ENCODE results near the gene CLSTN1.
"Not testable (repeated sequence)": the region's sequence is repeated elsewhere in the genome, so short reads cannot be mapped to it uniquely, and the experiment has no call there.

Gene CLSTN1

DNA sequence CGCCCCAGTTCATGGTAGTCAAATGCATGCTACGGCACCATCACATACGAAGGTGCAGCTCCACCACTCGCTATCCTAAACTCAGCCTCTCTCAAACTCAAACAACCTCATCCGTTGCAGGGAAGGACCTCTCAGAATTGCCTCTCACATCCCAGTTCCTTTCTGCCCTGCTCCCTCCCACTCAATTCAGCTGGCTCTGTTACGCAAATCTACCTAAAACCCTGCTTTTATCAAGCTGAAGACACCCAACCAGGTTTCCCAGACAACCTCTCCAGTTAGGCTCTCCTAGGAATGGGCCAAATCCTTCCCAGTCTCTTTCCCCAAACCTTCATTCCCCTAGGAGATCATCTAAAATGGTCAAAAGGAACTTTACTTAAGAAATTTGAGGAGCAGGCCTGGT is 62.9 kb downstream of the CLSTN1 start:
- DNase-seq: no peak

DNA sequence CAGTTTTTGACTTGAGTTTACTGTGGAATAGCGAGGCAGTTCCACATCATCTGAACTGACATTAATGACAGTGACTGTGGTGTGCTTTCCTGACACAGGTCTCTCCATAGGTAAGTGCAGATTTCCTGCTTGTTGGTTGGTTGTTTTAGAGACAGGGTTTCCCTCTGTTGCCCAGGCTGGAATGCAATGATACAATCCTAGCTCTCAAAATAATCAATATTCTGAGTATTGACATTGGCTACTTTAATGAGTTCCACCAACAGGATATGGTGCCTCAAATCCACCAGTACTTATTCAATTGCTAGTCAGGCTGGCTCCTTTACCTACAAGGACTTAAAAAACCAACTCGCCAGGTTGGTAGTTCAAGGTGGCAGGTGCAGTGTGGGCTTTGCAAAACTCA is 63.8 kb downstream of the CLSTN1 start:
- no peak for DNase-seq

DNA sequence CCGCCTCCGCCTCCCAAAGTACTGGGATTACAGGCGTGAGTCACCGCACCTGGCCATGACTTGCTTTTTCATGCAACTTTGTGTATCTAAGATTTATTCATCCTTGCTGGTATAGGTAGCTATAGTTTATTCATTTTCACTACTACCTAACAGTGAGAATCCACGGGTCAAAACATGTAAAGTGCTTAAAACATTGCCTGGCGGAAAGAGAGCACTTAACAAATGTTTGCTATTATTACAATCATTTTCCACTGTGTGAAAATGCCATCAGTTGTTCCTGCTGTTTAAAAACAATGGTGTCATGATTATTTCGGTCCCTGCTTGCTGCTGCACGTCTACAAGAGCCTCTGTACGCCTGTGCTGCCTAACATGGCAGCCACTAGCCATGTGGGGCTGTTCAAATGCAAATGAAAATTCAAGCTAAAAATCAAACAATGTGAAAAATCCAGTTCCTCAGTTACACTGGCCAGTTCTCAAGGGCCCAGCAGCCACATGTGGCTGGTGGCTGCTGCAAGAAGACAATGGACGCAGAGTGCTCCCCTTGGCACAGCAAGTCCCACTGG is 65.1 kb downstream of the CLSTN1 start:
- DNase-seq: no peak

DNA sequence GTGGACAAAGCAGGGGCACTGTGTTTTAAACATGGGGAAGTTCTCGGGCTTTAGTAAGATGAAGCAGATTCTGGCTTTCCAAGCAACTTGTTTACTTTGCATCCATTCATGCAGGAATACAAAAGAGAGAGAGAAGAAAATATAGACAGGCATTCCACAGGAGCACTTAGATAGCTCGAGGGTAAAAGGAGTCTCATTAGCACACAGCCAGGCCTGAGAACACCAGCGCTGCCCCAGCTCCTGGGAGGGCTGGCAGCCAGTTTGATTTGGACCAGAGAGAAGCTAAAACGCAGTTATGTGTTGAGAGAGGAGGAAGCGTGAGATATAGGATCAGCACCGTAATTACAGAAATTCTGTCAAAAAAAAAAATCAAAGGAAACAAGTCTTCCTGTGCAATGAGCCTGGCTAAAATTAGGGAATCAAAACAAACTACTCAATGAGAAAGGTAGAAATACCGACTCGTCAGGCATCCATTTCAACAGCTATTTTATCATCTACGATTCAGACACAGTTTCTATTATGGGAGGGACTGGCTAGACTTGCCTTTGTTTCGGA is 68.2 kb downstream of the CLSTN1 start:
- DNase-seq: no peak

DNA sequence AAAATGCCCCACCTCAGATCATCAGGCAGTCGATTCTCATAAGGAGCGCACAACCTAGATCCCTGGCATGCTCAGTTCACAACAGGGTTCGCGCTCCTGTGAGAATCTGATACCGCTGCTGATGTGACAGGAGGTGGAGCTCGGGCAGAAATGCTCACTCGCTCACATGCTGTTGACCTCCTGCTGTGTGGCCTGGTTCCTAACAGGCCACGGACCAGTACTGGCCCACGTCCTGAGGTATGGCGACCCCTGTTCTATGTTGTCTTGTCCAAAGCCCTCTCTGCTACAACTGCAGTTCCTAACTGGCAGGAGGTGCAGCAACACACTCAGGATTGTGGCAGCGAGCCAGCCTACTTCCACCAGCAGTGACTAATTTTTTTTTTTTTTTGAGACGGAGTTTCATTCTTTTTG is 70.6 kb downstream of the CLSTN1 start:
- DNase-seq: no peak

DNA sequence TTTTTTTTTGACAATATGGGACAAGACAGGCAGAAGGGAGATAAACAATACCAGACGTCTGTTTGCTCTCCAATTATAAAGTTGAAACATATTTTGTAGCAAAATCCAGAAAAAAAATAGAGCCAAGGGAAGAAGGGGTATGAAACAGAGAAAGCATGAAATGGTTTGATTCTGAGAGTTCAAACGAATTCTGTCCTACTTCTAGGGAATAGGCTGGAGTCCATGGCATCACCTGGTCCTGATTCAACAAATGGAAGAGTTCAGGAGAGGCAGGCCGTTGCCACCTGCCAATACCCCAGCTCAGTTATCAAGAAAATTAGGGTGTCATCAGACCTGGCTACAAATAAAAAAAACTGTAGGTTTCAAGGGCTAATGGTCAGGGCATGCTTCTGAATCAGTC is 71.8 kb downstream of the CLSTN1 start:
- DNase-seq: no peak

DNA sequence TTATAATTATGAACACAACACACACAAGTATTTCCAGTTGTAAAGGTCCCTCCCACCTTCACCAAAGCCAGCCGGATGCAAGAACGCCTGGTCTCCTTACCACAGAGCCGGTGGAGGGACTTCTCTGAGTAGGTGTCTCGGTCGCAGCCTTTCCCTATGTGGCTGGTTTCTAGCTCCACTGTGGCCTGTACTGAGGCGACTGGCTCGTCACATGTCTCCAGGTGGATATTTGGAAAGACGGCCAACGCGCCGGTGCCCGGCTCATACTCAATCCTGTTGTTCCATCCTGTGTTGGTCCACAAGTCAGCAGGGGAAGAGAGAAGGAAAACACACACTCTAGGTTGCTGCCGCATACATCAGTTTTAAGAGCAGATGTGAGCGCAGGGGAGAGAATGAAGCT is 74.4 kb downstream of the CLSTN1 start:
- DNase-seq: no peak

DNA sequence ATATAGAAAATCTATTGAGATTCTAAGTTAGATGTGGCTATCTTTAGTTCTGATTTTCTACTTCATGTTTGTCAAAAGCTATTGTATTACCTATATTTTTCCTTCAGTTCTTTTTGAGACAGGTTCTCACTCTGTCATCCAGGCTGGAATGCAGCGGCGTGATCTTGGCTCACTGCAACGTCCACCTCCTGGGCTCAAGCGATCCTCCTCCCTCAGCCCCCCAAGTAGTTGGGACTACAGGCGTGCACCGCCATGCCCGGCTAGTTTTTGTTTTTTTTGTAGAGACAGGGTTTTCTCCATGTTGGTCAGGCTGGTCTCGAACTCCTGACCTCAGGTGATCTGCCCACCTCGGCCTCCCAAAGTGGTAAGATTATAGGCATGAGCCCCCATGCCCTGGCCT is 75.4 kb downstream of the CLSTN1 start:
- DNase-seq: not testable (repeated sequence)

DNA sequence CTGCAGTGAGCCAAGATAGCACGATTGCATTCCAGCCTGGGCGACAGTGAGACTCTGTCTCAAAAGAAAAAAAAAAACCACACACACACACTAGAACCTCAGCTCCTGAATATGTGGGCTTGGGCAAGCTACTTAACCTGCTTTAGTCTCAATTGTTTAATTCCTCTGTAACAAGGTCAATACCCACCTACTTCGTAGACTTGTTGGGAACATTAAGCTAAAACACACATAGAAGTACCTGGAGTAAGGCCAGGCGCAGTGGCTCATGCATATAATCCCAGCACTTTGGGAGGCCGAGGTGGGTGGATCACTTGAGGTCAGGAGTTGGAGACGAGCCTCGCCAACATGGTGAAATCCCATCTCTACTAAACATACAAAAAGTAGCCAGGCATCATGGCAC is 77.1 kb downstream of the CLSTN1 start:
- no peak for DNase-seq

DNA sequence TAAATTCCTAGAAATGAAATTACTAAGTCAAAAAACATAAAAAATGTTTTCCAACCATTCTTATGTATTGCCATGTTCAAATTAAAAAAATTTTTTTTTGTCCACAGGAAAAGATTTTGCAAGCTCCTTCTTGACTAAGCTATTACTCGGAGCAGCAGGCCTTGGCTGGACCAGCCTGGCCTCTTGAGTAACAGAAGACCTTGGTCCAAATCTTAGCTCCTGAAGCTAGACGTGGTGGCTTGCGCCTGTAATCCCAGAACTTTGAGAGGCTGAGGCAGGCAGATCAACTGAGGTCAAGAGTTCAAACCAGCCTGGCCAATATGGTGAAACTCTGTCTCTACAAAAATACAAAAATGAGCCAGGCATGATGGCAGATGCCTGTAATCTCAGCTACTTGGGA is 77.6 kb downstream of the CLSTN1 start:
- no peak for DNase-seq

DNA sequence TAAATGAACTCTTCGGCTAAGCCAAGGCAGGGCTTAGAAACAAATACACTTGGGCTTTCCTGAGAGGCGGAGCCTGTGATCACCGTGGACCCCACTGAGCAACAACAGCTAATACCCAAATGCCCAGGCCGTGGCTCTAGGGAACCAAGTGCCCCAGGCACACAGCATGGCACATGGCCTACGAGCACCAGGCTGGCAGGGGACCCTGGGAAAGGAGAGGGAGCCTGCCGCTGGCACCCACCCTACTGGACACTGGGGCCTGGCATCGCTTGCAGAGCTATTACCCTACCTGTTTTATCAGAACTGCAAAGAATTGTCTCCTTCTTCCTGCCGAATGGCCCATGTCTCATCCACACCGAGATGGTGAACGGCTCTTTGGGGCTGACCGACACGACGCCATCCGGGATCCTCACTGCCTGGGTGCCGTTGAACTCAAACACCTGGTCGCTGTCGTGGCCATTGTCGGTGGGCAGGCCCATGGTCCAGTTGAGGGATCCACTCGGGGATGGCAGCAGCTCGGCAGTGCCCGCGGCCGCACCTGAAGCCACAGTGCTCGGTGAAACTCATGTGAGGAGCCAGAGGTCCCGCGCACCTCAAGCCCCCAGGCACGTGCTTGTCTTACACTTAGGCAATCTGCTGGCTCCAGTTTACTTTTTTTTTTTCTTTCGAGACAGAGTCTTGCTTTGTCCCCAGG is 79.5 kb downstream of the CLSTN1 start:
- no peak for DNase-seq

DNA sequence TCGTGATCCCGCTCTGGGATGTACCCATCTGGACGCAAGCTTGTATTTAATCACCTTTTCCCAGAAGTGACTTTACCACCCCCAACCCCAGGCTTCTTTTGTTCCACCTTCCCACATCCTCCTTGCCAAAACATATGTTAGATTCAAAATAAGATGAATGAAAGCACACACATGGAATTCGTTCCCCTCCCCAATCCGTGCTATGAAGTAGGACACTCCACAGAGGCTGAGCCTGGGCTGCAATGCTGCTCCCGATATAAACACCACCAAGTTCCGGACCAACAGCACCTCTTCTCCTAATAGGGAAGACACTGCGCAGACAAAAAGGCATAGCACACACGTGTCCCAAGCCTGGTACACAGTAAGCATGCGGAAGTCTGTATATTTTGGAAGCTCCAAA is 86.1 kb downstream of the CLSTN1 start:
- no peak for DNase-seq

DNA sequence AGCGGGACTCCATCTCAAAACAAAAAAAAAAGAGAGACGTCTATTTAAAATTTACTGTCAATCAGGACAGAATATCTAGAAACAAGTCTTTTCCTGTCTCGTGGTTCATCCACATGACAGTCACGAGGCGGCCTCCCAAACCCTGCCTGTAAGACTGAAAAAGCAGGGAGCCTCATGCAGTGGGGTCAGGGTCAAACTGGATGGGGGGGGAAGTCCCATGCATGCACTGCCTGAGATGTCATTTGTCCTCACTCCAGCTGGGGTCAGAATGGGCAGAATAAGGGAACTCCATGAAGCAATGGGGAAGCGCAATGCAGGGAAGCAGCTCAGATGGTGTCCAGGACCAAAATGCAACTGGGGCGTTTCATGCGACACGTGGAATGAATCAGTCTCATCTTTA is 86.7 kb downstream of the CLSTN1 start:
- no peak for DNase-seq

DNA sequence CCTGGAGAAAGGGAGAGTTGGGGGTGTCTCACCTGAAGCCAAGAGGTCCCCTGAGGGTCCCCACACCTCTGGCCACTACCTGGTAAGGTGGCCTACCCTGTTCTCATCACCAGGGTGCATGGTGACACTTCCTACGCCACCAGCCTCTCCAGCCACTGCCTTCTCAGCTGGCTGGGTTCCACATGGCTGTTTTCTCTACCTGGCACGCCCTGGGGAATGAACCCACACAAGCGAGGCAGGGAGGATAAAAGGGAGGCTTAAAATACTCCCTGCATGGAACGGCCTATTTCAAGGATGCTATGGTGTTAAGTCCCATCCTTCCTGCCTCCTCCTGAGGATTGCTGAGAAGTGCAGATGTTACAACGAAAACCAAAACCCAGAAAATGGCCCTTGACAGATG is 87.5 kb downstream of the CLSTN1 start:
- no peak for DNase-seq

DNA sequence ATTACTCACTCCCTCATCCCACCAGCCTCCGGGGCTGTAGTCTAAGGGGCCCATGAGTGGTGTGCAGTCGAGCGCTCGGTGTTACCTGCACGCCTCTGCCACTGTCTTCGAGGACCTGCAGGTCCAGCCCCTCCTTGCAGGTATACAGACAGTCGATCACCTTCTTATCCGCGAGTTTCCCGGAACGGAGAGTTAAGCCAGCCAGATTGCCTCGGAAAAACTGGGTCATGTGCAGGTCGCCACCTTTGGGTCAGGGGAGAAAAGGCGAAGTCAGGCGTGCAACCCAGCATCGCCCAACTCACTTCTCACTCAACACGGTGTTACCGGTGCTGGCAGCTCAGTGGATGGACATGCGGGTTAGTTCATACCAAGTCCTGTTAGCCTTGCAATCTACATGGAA is 88.0 kb downstream of the CLSTN1 start:
- no peak for DNase-seq

DNA sequence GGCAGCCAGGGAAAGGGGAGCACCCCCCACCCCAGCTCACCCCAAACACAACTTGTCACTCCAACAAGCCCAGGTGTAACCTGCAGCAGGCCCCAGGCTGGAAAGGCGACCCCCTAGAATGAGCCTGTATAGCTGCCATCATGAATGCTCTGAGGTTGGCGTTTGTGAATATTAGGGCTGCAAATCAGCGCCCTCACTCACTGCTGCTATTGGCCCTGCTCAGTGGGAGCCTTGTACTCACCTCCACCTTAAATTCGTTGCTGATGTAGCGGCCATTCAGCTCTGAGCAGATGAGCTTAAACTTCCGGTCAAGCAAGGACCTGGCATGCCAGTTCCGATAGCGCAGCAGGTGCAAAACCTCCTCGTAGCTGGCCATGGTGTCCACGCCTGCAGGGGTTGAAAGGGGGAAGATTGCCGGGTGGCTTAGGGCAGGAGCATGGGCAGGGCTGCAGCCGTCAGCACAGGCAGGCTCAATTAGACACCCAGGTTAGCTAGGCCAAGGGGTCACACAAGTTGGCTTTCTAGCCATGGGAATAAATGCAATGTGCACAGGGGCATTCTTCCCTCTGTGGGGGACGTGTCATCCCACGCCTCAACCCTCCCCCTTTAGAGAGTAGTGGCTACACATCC is 90.5 kb downstream of the CLSTN1 start:
- DNase-seq: no peak

DNA sequence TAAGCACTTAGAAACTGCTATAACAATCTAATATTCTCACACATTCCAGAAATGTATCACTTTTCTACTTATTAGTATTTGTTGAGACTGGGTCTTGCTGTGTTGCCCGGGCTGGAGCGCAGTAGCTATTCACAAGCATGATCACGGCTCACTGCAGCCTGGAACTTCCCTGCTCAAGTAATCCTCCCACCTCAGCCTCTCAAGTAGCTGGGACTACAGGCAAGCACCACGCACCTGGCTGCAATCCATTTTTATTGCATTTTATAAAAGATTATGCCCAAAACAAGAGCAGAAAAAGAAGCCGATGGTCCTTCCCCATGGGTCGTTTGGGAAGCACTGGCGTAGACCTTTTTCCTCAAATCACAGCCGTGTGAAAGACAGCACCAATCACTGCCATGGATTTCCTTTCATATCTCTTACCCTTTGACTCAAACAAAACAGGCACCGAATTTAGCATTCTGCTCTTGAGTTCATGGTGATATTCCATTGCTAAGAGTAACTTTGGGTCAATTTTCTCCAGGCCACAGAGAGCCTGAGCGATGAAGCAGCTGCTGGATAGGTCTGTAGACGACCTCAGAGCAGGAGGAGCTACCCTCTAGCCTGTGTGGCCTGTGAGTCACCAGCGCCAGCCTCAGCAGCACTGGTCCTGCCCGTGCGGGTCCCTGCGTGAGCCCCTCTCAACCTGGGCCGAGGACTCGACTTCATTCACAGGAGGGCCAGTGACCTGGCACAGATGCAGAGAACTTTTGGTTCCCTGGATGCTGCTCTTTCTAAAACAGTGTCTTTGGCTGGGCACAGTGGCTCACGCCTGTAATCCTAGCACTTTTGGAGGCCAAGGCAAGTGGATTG is 91.4 kb downstream of the CLSTN1 start:
- DNase-seq: no peak

DNA sequence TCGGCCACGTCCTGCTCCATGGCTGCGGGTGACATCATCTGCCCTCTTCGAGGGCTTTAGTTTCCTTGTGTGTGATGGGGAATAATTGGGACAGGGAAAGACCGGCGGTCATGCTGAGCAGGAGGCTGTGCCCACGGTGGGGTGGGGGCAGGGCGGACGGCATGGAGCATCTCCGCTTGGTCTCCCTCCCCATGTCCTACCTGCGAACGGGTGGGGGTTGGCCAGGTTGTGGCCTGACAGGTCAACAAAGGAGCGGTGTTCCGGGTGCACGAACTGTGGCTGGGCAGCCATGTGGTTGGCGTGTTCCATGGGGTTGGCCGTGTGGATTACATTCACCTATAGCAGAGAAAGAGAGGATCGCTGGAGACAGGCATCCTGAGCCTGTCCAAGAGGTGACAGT is 92.2 kb downstream of the CLSTN1 start:
- DNase-seq: no peak

DNA sequence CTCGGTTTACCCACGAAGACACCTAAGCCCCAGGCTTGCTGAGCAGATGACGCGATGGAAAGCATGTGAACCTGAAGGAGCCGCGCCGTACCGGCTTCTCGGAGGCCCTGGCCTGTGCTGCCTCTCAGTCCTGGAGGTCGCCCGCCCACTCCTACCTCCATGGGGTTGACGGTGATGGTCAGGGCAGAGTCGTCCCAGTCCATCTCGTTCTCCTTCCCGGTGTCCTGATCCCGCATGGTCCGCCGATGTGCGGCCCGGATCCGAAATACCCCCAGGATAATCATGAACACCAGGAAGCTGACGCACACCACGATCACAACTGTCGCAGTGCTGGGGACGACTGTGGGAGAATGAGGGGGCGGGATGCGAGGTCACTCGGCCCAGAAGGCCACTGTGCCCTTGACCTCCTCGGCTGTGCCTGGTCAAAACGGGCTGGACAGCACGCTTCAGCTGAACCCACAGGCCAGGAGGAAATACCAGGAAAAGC is 92.7 kb downstream of the CLSTN1 start:
- DNase-seq: no peak

DNA sequence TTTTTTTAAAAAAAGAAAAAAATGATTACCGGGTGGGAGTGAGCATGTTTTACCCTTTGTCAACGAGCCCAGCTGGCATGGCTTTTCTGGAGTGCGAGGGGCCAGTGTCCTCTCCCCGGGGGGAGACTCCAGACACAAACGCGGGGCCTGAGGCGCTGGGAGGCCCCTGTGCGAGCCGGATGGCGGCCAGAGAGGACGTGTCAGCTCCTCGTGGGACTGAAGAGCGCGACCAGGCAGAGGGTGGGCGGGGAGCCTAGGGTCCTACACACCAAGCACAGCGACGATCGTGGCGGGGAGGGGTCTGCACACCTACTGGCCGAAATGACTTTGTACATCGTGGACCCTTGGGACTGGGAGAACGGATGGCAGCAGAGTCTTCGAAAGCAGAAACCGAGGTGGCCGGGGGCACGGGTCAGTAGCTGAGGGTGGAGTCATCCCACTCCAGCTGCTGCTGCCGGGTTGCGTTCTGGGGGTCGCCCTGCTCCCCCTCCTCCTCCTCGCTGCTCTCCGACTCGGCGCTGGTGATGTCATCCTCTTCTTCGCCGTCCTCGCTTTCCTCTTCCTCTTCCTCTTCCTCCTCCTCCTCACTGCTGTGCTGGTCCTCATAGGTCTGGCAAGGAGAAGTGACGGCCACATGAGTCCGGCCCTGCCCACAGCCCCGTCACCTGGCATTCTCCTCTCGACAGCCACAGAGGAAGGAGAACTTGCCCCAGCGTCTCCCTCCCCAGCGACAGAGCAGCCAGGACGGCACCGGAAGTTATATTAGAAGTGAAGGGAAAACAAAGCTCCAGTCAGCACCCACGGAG is 93.5 kb downstream of the CLSTN1 start:
- DNase-seq: no peak

DNA sequence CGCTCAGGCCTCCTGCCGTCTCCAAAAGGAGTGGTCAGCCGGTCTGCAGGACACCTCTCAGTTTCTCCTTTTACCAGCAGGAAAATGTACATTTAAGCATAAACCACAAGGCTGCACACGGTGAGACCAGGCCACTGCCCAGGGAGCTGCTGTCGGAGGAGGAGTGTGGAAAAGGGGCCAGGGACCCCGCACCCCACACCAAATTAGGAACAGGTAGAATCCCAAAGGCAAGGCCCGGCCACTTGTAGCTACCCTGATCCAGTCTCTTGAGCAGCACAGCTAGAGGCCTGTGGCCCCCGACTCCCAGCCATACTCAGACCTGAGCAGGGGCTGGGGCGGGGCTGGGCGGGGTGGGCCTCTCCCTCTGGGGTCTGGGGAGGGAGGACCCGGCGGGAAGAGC is 94.2 kb downstream of the CLSTN1 start:
- DNase-seq: no peak
